GM12878 (cell line): Measurements from ENCODE around the gene EPB41L1. TPM values are rescaled to one million over a fixed set of nuclear protein-coding genes. Genes with fewer than 3 reads are reported as not detected.

ENCODE experiments used
- ATAC-seq: fragments of 200-7000 bp; cut with Tn5 transposase; 3 replicates; pipeline ENCODE4 v1.9.1; 2020; ENCODE audit warnings: mild to moderate bottlenecking, moderate library complexity
- BruUV-seq: library from RNA; stranded (reverse); fragments of 400-500 nt; replicated peaks from 2 replicates; lab custom pipeline; 2021; lab: Mats Ljungman, UMichigan
- CTCF ChIA-PET: fragments of 300-600 bp; sonication (Branson Sonifier 250); formaldehyde crosslinking; extraction: SDS; loops from one replicate; lab custom pipeline; 2021; ENCODE audit warnings: inconsistent platforms; lab: Yijun Ruan, JAX
- POLR2A ChIA-PET: fragments of 350-600 bp; formaldehyde crosslinking; extraction: SDS; loops from one replicate; lab custom pipeline; 2021; ENCODE audit warnings: inconsistent platforms; lab: Charles Lee
- RAD21 ChIA-PET: fragments of 300-600 bp; sonication (Branson Sonifier 250); formaldehyde crosslinking; loops from one replicate; lab custom pipeline; 2023; ENCODE audit warnings: antibody characterized with exemption; ENCODE audit not compliant: unreplicated experiment; lab: Charles Lee
- SMC1A ChIA-PET: fragments of 300-600 bp; sonication (Branson Sonifier 250); formaldehyde crosslinking; loops from one replicate; lab custom pipeline; 2023; ENCODE audit not compliant: unreplicated experiment, uncharacterized antibody; lab: Charles Lee
- DNase-seq: peaks from one replicate; pipeline ENCODE4 v3.0.0-alpha.2; 2011; ENCODE audit warnings: low read depth, low spot score
- FAIRE-seq: peaks from 3 replicates; lab custom pipeline; 2011; peaks lifted over from hg19 to GRCh38; lab: Jason Lieb, UNC
- H2AFZ ChIP-seq: 2 replicates; pipeline ENCODE4 v1.6.0; 2011; ENCODE audit warnings: low read depth, low read length, control low read depth; ENCODE audit not compliant: control insufficient read depth
- H3K27ac ChIP-seq: 2 replicates; pipeline ENCODE4 v1.5.1; 2011; ENCODE audit warnings: control low read depth; ENCODE audit not compliant: control insufficient read depth, insufficient read depth
- H3K27me3 ChIP-seq, 2 experiments: replicated peaks in 1 of 2; 2 replicates each; pipeline versions ENCODE4 v1.6.0 to v1.6.1; 2011; ENCODE audit warnings: low read length in 1 of 2; ENCODE audit not compliant: control insufficient read depth in 2 of 2, insufficient read depth in 2 of 2
- H3K36me3 ChIP-seq, 2 experiments: 2 replicates each; pipeline ENCODE4 v1.5.1; 2011; ENCODE audit warnings: low read length in 1 of 2; ENCODE audit not compliant: control insufficient read depth in 2 of 2, insufficient read depth in 2 of 2
- H3K4me1 ChIP-seq: 2 replicates; pipeline ENCODE4 v1.6.1; 2011; ENCODE audit warnings: mild to moderate bottlenecking, low read length, moderate library complexity, mixed read lengths; ENCODE audit not compliant: control insufficient read depth, insufficient read depth
- H3K4me2 ChIP-seq: 2 replicates; pipeline ENCODE4 v1.6.0; 2011; ENCODE audit warnings: control low read depth; ENCODE audit not compliant: control insufficient read depth, insufficient read depth
- H3K4me3 ChIP-seq: fragments of 200-600 bp; sonication (generic); 2 replicates; pipeline ENCODE4 v1.5.1; 2016
- H3K79me2 ChIP-seq: 2 replicates; pipeline ENCODE4 v1.6.0; 2011; ENCODE audit warnings: low read length; ENCODE audit not compliant: control insufficient read depth, insufficient read depth
- H3K9ac ChIP-seq: 2 replicates; pipeline ENCODE4 v1.8.0; 2011; ENCODE audit warnings: low read length, control low read depth, mixed read lengths; ENCODE audit not compliant: control insufficient read depth, insufficient read depth
- H3K9me3 ChIP-seq: replicated peaks from 3 replicates; pipeline ENCODE4 v1.5.1; 2011; ENCODE audit warnings: mild to moderate bottlenecking, low read length; ENCODE audit not compliant: control insufficient read depth, insufficient read depth
- H4K20me1 ChIP-seq: 2 replicates; pipeline ENCODE4 v1.6.0; 2011; ENCODE audit not compliant: control insufficient read depth, insufficient read depth
- BHLHE40 ChIP-seq, 2 experiments: fragments of 450-650 bp in 1 of 2; IDR thresholded peaks; 2 replicates each; pipeline ENCODE4 v1.6.1; 2011 to 2017; ENCODE audit warnings: low read depth in 2 of 2, borderline replicate concordance in 1 of 2, improper control_type of control experiment in 1 of 2, low read length in 1 of 2, mild to moderate bottlenecking in 1 of 2
- HDGF ChIP-seq: fragments of 450-650 bp; IDR thresholded peaks from 2 replicates; pipeline ENCODE4 v1.6.1; 2016; ENCODE audit warnings: antibody characterized with exemption
- JUNB ChIP-seq: IDR thresholded peaks from 2 replicates; pipeline ENCODE4 v1.6.1; 2016; ENCODE audit warnings: antibody characterized with exemption, mild to moderate bottlenecking
- MEF2B ChIP-seq: fragments of 450-650 bp; IDR thresholded peaks from 2 replicates; pipeline ENCODE4 v1.6.1; 2018; ENCODE audit warnings: mild to moderate bottlenecking, moderate library complexity; ENCODE audit not compliant: partially characterized antibody, poor library complexity, severe bottlenecking
- PAX5 ChIP-seq: IDR thresholded peaks from 2 replicates; pipeline ENCODE4 v1.6.1; 2011; ENCODE audit warnings: low read depth, low read length, borderline replicate concordance
- RCOR1 ChIP-seq: conservative IDR thresholded peaks from 2 replicates; pipeline ENCODE4 v1.6.1; 2012; ENCODE audit warnings: low read depth, low read length, improper control_type of control experiment
- WRNIP1 ChIP-seq: IDR thresholded peaks from 2 replicates; pipeline ENCODE4 v1.6.1; 2011; ENCODE audit warnings: low read depth, low read length, improper control_type of control experiment, borderline replicate concordance
- ZSCAN29 ChIP-seq: fragments of 450-650 bp; IDR thresholded peaks from 2 replicates; pipeline ENCODE4 v1.6.1; 2017; ENCODE audit warnings: mild to moderate bottlenecking, moderate library complexity
- WGBS: methylation state at CpG from one replicate; pipeline ENCODE4 v1.1.6; 2016; ENCODE audit warnings: low lambda C conversion rate; ENCODE audit not compliant: insufficient replicate concordance, insufficient coverage; ENCODE audit errors: missing lambda C conversion rate; 5-methylcytosine and 5-hydroxymethylcytosine counted together
- in situ Hi-C: fragments of 300-500 bp; cut with MboI; formaldehyde crosslinking; loops from 9 replicates; pipeline ENCODE4 v1.14.3; 2018; ENCODE audit warnings: mixed read lengths
- intact Hi-C: fragments of 100-400 bp; cut with micrococcal nuclease; formaldehyde crosslinking; loops from one replicate; pipeline ENCODE4 v1.14.2; 2022; ENCODE audit not compliant: unreplicated experiment
- polyA plus RNA-seq, 11 experiments: library from polyadenylated mRNA; depleted of rRNA in 4 of 11; unstranded in 6 of 11; stranded (reverse) in 5 of 11; fragments of >200 nt; fragmentation: Nextera tagmentation in 4 of 11; fragmentation: Illumina TruSeq in 1 of 11; extraction: Ambion mirVana in 4 of 11; extraction: Trizol in 1 of 11; gene quantifications; 1 replicate in 1 of 11; 2 replicates in 10 of 11; pipeline versions ENCODE4 v1.2.1 to v1.2.3, GENCODE V29; 2011 to 2016; ENCODE audit warnings: inconsistent platforms in 2 of 11, missing spikeins in 2 of 11, low read depth in 1 of 11
- total RNA-seq, 4 experiments: library from RNA; depleted of rRNA in 3 of 4; stranded (reverse); fragments of >200 nt in 3 of 4; fragmentation: Illumina TruSeq in 1 of 4; extraction: Trizol in 1 of 4; gene quantifications; 2 replicates each; pipeline versions ENCODE4 v1.2.1 to v1.2.3, GENCODE V29; 2013 to 2021

Gene EPB41L1
- total and polyA plus RNA-seq, 10 of the 15 experiments (the other 5 are each of a cell fraction or from before 2014, with no cell fraction given) = 0.08 to 3.2 (median 0.31) TPM

DNA sequence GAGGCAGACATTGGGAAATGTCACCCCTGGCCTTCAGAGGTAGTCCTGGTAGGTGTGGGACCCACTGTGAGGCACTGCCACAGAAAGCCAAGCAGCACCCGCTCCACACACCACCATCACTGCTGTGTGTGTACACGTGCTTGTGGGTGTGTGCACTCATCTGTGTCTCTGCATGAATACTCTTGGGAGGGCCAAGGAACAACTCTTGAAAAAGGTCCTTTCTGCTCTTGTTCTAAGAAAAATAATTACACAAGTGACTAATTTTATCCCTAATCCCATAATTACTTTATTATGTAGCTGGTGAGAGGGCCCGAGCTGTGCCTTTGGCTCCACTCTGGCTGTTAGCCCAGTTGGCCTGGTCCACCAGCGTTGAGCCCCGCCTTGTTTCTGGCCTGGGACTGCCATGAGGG, 21.7 kb upstream of the EPB41L1 start:
- no peaks in the 10 kb centered on the region for H3K4me1 ChIP-seq
- H3K79me2 ChIP-seq = no peaks in the 10 kb centered on the region
- no peak overlapping the region for H2AFZ ChIP-seq
- RAD21 ChIA-PET = interaction anchor here (0.8 to 10.7 kb wide), 2 partner anchors 35 to 136 kb away, joined by 3 to 325 read pairs; no protein-coding TSS in a partner anchor
- no peak for FAIRE-seq
- POLR2A ChIA-PET = no interaction called here
- SMC1A ChIA-PET = interaction anchor here (0.6 to 14.0 kb wide), 6 partner anchors 10 to 150 kb away, joined by 3 to 344 read pairs (median 3); no protein-coding TSS in a partner anchor
- TF ChIP-seq HDGF (no peak), BHLHE40 (IDR thresholded peaks at IDR 0.05; ENCODE audit: borderline replicate concordance in 1 of 2, low read depth in 2 of 2, low read length in 1 of 2) (peak; percentile 87 to 93), PAX5 (peak; percentile 38; the same call in 1 of the 2 replicates), JUNB (no peak), RCOR1 (no peak), MEF2B (peak; percentile 45), WRNIP1 (no peak), ZSCAN29 (no peak)
- H3K4me3 ChIP-seq = no peak overlapping the region
- no peaks in the 10 kb centered on the region for H4K20me1 ChIP-seq
- ATAC-seq = peak; percentile 72
- in situ Hi-C loops (no loop called here), intact Hi-C loops (no loop called here)
- no peaks in the 10 kb centered on the region for H3K9me3 ChIP-seq
- no peak overlapping the region for H3K27ac ChIP-seq
- BruUV-seq = no TSS peak
- H3K36me3 ChIP-seq = no peaks in the 10 kb centered on the region
- 29% methylated on average over 5 of the region's 5 CpGs for WGBS
- DNase-seq = no peak
- CTCF ChIA-PET = interaction anchor here (1.0 to 22.3 kb wide), 4 partner anchors 10 to 178 kb away, joined by 3 to 717 read pairs (median 7); partner anchors contain the start of gene SCAND1
- no peaks in the 10 kb centered on the region for H3K27me3 ChIP-seq
- no peak overlapping the region for H3K4me2 ChIP-seq
- no peak overlapping the region for H3K9ac ChIP-seq
